ENCODE results near the gene SELL.

GRCh38 chr1:169746550-169746949 is 35.1 kb upstream of the SELL start:
- TF ChIP-seq CTCF (IDR thresholded peaks at IDR 0.05): no peak
- TF ChIP-seq POLR2A (IDR thresholded peaks at IDR 0.05): no peak
- no peak for TF ChIP-seq EP300 (IDR thresholded peaks at IDR 0.05)

Measured in ovary (tissue), 3 donors.